HG02588 (cell line): ENCODE data around the gene SCPEP1.

ENCODE experiments used
- ATAC-seq: cut with Tn5 transposase; IDR thresholded peaks from one replicate; pipeline ENCODE4 v1.9.1; 2021; ENCODE audit warnings: mild to moderate bottlenecking, moderate library complexity; ENCODE audit not compliant: unreplicated experiment

Gene SCPEP1

DNA sequence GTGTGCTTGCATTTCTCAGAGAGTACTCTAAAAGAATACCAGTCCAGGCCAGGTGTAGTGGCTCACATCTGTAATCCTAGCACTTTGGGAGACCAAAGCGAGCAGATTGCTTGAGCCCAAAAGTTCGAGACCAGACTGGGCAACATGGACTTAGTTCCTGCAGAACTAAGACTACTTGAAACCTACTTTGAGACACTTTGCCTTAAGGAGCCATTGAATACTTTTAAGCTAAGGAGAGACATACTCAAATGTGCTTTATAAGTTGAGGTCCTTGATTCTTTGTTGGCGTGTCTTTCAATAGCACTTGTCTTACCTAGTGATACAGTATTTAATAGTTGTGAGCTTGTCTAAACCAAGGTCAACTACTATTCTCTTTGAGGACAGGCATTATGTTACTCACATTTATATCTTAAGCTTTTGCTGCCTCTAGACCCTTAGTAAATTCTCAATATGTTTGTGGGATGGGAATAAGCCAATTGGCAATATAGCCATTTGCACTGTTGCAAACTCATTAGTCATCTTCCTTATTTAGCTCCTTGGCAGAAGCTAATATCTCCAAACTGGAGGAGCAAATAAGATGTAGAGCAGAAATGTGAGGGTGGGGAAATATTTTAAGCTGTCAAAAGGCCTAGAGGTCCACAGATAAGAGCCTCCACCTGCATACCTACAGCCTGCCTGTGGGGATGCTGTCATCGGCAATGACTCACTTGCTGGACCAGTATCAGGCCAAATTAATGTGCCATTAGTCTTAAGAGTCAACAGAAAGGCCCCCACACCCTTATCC lies 16.3 kb downstream of the SCPEP1 start:
- no peak for ATAC-seq

DNA sequence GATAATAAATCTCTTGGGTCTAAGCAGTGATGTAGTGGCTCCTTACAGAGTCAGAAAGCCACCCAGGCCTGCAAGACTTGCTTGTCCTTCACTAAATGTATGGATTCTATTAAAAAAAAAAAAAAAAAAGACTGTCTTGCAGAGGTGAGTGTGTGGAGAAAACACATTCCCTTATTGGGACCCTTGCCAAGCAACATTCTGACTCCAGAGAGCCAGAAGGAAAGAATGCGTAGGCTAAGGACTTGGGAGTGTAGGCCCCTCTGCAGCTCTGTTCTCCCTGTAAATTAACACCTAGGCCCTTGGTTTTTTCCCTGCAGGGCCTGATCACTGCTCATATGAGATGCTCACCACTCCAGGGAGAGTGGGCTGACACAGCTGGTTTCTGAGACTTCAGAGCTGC lies 17.8 kb downstream of the SCPEP1 start:
- no peak for ATAC-seq

DNA sequence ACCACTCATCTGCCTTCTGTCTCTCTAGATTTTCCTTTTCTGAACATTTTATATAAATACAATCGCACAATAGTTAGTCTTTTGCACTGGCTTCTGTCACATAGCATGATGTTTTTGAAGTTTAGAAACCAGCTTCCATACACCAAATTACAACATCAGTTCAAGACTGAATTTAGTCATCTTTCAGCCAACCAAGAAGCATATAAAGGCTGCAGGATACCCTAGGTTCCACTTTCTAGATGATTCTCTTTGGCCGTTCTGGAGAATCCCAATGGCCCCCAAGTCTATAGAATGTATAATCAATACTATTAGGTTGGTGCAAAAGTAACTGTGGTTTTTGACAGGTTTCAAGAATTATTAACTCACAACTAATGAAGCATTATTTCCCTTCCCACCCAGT lies 19.4 kb downstream of the SCPEP1 start:
- no peak for ATAC-seq

DNA sequence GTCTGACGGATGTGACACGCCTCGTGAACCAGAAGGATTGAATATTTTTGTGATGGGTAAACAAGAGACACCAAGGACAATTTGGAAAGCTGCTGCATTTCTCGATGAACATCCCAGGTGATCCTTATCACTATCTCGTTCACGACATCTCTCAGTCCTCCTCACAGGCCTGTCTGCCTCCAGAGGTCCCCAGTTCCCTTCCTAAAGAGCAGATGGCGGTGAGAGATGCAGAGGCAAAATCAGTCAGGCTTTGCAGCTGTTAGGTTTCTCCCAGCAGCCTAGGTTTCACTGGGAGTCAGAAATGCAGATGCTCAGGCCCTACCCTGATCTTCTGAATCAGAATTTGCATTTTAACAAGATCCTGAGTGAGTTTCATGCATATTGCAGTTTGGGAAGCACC lies 23.6 kb downstream of the SCPEP1 start:
- no peak for ATAC-seq

DNA sequence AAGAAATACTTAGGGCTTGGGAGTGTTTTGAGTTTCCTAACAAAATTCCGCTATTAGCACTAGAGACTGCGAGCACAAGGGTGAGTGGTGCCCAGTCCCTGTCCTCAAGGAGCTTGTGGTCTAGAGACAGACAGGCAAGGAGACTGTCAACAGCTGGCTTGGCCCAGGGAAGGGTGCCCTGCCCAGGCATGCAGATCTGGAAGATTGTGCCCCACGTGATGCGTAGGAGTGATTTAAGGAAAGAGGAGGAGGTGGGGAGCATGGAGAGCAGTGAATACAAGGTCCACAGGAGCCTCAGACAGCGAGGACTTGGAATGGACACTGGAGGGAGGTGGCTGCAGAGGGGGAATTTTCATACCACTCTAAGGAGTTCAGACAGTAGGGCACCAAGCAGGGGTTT lies 25.0 kb downstream of the SCPEP1 start:
- ATAC-seq: no peak

DNA sequence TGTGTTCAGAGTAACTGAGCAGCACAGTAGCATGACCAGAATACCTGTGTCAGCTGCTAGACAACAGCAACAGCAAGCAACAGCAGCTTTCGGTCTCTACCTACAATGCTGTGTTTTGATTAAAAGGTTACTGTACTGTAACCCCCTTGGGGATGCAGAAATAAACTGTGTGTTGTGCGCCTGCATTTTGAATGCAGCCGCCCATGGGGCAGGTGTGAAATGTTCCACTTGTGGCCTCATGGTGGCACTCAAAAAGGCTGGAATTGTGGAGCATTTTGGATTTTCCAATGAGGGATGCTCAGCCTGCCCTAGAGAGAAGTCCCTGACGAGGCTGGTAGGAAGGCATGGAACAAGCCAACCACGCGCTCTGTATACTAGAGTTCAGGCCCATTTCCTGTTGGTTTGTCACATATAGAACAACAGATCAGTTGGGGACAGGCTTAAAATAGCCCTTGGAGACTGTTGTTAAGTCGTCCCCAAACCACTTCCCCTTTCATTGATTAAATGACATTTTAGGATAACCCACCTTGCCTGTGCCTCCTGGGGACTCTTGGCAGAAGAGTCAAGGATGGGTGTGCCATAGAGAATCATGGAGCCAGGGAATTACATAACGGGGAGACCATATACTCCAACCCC lies 27.1 kb downstream of the SCPEP1 start:
- ATAC-seq: peak; percentile 61

DNA sequence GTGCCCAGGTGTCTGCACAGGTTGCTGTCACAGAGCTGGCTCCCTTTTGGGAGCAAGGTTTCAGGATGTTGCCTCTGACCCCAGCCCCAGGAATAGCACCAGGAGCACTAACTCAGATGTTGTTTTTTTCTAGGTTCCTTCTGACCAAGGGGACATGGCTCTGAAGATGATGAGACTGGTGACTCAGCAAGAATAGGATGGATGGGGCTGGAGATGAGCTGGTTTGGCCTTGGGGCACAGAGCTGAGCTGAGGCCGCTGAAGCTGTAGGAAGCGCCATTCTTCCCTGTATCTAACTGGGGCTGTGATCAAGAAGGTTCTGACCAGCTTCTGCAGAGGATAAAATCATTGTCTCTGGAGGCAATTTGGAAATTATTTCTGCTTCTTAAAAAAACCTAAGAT lies 28.1 kb downstream of the SCPEP1 start:
- no peak for ATAC-seq

DNA sequence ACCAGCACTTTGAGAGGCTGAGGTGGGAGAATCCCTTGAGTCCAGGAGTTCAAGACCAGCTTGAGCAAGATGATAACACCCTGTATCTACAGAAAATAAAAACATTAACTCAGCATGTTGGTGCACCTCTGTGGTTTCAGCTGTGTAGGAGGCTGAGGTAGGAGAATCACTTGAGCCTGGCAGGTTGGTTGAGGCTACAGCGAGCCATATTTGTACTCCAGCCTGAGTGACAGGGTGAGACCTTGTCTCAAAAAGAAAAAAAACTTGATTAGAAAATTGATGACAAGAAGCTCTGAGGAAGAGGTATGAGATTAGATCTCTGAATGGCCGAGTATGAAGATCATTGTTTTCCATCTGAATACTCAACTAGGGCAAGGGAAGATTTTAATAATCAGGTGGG lies 31.0 kb downstream of the SCPEP1 start:
- ATAC-seq: no peak

DNA sequence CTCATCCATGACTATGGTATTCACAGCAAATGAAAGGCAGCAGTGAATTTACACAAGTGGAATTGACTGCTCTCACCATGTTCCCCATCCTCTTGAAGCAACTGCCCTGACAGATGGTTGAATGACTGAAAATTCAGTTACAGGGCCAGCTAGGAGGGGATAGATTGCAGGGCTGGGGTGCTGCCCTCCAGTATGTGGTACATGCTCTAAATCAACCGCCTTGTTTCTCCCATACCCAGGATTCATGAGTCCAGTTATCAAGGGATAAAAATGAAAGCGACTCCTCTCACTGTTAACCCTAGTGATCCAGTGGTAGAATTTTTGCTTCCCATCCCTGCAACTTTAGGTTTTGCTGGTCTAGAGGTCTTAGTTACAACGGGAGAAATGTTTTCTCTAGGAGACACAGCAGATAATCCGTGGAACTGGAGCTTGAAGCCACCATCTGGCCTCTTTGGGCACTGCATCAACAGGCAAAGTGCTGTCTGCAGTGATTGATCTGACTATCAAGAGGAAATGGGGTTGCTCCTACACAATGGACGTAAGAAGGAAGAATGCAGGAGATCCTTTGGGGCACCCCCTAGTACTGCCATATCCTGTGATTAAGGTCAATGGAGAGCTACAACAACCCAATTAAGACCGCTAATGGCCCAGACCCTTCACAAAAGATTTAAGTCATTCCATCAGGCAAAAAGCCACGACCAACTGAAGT lies 32.0 kb downstream of the SCPEP1 start:
- peak; percentile 61 for ATAC-seq

DNA sequence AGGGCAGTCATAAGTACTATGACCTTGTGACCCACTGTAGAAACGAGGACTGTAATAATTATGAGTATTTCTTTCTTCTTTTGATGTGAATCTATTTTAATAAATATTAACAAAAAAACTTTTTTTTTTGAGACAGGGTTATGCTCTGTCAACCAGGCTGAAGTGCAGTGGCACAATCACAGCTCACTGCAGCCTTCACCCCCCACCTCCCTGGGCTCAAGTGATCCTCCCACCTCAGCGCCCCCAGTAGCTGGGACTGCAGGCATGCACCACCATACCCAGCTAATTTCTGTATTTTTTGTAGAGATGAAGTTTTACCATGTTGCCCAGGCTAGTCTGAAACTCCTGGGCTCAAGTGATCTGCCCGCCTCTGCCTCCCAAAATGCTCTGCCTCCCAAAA lies 32.6 kb downstream of the SCPEP1 start:
- ATAC-seq: no peak

DNA sequence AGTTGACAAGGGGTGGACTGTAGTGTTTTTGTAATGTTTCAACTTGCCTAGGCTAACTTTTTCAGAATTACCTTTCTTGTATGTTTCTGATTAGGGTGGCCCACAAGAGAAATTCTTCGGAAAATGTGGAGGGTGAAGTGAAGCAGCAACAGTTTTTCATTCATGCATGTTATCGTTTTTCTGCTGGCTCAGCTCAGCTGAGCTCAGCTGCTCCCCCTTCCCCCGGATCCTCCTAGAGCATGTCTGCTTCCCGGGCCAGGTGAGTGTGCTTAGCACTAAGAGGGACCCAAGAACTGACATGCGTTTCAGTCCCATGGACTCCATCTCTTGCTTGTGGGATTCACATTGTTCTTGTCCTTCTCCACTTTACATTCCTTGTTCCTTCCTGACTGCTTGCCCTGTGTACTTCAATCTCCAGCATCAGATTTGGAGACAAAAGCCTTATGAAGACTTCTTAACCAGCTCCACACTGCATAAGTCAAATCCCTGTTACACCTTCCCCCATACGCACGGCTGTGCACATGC lies 33.6 kb downstream of the SCPEP1 start:
- ATAC-seq: no peak

DNA sequence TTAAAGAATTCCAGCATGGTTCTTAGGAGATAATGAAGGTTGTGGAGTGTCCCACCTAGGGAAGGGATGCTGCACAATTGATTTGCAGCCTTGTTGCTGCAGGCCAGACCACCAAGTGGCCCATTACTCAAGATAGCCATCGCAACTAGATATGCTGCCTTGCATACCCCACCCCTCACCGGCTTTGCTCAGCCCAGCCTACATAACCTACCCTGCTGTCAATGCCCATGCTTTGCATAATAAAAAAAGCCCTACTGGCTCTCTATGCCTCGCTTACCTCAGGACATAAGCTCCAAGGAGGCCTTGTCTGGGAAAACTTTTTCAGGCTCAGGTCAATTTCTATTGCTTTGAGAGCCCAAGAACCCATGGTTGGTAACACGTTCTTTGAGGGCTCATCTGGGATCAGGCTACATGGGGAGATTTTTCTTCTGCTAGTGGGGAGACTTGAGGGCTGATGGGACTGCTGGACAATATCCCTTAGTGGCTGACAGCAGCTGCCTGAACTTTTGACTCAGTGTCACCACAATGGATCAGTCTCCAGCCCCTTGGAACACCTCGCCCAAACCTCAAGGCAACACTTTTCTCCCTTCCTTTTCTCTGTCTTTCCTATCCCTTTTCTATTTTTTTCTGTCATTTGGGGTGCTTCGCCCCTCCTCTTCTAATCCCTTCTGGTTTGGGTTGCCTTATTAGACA lies 38.3 kb downstream of the SCPEP1 start:
- ATAC-seq: no peak

DNA sequence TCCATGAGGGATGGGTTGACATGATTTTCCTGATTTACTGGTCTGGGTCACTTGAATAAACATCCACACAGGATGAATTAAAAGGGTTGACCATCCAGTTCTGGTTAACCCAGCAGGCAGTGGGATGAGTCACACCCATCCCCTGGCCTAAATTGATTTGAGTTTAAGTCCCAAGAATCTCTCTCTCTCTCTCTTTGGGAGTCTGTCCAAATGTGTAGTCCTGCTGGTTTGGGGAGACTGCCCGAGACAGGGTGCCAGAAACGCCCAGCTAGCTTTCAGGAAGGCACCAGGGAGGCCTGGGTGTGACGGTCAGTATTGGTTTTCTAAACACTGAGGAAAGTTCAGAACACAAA lies 38.8 kb downstream of the SCPEP1 start:
- ATAC-seq: no peak

DNA sequence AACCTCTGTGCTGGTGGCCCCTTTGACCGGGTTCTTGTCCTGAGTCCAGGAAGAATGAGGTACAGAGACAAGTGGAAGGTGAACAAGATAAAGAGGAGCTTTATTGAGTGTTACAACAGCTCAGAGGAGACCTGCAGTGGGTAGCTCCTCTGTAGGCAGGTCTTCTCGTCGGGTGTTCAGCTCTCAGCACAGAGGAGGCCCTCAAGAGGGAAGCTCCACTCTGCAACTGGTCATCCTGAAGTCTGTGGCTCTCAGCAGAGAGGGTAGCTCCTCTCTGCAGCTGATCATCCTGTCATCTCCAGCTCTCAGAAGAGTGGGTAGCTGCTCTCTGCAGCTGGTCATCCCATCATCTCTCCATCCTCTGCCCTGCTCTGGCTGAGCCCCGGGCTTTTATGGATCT lies 39.7 kb downstream of the SCPEP1 start:
- no peak for ATAC-seq

DNA sequence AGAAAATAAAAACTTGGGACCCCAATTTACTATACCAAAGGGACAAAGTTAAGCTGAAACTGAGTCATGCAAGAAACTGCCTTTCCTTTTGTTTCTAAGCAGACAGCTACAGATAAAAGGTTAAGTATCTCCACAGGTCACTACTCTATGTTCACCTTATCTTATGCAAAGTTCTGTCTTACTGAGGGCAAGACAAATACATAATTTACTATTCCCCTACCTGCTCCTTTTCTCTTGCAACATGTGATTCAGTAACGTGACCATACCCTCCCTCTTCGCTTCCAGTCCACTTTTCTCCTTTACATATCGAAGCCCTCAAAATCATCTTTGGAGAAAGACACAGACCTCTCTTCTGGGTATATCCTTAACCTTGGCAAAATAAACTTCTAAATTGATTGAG lies 42.3 kb downstream of the SCPEP1 start:
- no peak for ATAC-seq

DNA sequence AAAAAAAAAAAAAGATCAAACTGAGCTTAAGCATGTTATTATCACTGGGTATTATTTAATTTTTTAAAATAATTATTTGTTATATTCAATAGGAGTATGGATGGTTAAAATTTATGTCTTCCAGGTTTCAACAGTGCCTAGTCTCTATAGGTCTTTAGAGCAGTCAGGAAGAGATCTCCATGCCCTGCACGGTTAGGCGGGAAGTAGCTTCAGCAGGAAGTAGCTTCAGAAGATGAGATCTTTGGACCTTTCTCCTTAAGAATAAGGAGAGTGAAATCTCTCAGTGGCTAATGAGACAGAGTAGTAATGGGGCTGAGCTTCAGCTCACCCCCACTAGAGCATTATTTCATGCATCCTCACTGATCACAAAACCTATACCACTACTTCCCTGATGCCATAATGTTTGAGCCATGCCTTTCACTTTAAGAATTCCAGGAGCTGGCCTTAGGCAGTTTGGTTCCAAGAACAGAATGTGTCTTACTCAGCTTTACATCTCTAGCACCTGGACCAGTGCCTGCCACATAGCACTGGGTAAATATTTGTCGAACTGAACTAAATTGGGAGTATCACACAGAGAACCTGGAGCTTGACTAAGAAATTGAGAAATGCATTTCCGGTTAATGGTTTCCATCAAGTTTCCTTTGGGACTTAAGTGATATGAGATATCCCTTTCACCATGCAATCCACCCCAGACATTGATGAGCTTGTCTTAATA lies 43.5 kb downstream of the SCPEP1 start:
- ATAC-seq: no peak

DNA sequence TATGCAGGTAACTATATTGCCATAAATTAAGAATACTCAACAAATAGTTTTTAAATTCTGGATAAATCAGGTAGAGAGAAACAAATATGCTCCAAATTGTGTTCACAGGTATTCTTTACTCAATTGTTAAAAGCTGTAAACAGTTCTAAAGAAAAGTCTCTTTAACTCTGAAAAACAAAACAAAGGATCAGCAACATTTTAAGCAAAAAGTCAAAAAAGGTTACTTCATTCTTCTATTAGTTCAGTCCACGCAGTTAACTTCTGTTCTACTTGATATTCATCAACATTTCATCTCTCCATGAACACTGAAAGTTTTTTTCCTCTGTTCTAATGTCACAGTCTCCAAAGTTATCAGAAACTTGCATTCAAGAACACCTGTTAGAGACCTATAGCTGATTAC lies 47.9 kb downstream of the SCPEP1 start:
- no peak for ATAC-seq

DNA sequence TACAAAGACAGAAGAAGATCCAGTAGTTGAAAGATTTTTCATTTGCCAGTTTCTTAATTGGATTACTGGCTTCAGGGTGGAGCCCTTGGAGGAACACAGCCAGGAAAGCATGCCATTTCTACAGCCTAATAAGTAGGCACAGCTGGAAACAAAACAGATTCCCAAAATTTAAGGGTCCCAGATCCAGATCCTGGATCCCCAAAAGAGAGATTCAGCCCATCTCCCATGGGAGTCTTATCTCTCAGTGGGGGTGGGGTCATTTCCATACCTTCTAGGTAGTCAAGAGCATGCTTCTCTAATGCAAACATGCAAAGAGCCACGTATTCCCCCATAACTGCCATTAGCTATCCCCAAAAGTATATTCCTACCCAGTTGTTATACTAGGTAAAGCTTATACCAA lies 49.9 kb downstream of the SCPEP1 start:
- ATAC-seq: no peak

DNA sequence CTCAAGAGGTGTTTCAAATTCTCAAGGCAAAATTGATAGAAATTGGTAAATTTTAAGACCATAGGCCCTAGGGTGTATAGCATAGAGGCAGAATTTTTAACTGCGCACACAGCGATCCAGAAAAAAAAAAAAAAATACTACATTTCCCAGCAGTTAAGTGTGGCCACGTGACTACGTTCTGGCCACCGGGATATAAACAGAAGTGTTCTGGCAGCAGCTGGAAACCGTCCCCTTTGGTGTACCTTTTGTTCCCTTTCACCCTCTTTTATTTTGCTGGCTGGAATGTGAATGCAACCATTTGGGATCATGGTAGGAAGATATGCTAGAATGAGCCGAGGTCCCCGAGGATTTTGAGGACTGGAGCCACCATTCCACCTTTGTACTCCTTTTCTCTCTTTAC lies 54.4 kb downstream of the SCPEP1 start:
- no peak for ATAC-seq

DNA sequence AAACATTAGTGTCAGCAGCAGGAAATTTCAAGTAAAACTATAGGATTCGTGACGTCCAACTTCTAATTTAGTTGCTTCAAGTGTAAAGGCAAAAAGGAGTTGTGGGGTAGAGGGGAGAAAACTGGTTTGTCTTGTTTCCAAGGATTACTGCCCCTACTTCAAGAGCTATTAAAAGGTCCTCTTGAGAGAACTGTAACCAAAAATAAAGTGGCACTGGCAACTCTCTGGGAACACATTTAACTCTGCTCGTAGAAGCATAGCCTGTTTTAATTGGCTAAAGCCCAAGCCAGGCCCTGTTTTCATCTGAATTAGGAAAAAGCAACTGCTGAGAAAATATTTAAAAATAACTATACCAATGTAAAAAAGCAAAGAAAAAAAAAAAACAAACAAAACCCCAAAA lies 55.4 kb downstream of the SCPEP1 start:
- ATAC-seq: no peak
